NCI-H1092 treated with DMSO at 0.1 percent for 48 hours (cell line): Measurements from ENCODE around the gene IL6R.
"Not testable (repeated sequence)": the region's sequence is repeated elsewhere in the genome, so short reads cannot be mapped to it uniquely, and the experiment has no call there.

Source experiments
- DNase-seq: peaks from one replicate; lab custom pipeline; 2025; lab: John Stamatoyannopoulos, UW

The IL6R gene

GRCh38 chr1:154404984-154405746 is at the start of gene IL6R:
IL6R (plus strand) TSS chr1:154405343; CDS start chr1:154405630, 287 bp downstream.
- DNase-seq = no peak

DNA sequence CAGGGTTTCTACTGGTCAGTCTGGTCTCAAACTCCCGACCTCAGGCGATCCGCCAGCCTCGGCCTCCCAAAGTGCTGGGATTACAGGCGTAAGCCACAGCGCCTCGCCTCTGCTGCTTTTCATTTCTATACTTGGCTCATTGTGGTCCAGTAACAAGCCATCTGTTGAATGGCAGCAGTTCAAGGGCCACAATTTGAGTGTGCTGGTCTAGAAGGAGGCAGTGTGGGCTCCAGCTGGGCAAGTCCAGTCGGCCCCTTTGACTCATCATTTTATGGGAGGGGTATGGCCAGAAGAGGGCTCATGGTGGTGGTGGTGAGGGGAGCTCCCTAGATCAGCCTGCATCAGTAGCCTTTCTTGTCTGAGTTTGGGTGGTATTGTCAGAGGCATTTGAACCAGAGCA is 46.6 kb upstream of the IL6R start:
- DNase-seq = no peak

DNA sequence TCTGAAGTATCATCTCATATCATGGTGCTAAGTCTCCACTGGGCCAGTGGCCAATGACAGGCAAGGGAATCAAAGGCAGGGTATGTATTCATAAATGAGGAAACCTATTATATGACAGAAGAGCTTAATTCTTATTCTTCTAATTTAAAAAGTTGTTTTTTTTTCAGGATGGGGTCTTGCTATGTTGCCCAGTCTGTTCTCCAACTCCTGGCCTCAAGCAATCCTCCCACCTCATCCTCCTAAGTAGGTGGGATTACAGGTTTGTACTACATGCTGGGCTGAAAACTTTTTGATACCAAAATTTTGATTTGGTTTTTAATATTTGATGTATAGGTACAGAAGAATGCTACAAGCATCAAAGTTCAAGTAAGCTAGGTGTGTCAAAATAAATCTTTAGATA is 44.9 kb upstream of the IL6R start:
- no peak for DNase-seq

DNA sequence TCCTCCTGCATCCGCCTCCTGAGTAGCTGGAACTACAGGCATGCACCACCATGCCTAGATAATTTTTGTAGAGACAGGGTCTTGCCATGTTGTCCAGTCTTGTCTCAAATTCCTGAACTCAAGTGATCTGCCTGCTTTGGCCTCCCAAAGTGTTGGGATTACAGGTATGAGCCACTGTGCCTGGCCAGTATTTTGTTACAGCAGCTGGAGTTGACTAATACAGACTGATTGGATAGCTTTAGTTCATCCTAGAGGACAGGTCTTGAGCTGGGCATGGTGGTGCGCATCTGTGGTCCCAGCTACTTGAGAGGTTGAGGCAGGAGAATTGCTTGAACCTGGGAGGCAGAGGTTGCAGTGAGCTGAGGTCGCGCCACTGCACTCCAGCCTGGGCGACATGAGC is 44.3 kb upstream of the IL6R start:
- DNase-seq = not testable (repeated sequence)

DNA sequence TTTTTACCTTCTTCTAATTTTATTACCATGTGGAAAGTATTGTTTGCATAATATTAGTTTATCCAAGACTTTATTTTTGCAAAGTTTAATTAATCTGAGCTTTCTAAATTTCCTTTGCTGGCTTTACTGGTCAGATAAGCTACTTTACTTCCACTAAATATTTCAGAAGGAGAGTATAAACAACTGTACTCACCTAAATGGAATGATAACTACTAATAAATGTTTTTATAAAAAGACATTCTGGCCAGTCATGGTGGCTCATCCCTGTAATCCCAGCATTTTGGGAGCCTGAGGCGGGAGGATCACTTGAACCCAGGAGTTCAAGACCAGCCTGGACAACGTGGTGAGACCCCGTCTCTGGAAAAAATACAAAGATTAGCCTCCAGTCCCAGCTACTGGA is 43.8 kb upstream of the IL6R start:
- no peak for DNase-seq

DNA sequence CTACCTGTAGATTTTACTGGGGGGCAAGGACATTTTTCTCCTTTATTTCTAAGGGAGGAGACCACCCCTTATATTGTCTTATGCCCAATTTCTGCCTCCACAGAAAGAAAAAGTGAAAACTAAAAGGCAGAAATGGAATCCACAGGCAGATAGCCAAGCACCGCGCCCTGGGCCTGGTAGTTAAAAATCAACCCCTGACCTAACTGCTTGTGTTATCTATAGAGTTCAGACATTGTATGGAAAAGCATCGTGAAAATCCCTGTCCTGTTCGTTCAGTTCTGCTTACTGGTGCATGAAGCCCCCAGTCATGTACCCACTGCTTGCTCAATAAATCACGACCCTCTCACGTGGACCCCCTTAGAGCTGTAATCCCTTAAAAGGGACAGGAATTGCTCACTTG is 33.7 kb upstream of the IL6R start:
- no peak for DNase-seq

GRCh38 chr1:154373777-154374357 is 31.3 kb upstream of the IL6R start:
- DNase-seq = not testable (repeated sequence)

- DNase-seq = no peak
Measured at GRCh38 chr1:154379301-154379700, 25.8 kb upstream of the IL6R start.

GRCh38 chr1:154384650-154385489 is 20.3 kb upstream of the IL6R start:
- DNase-seq = no peak

GRCh38 chr1:154386643-154387352 is 18.3 kb upstream of the IL6R start:
- no peak for DNase-seq

- DNase-seq = no peak
Measured at GRCh38 chr1:154391086-154391770, 13.9 kb upstream of the IL6R start.

GRCh38 chr1:154398141-154398540 is 7.0 kb upstream of the IL6R start:
- DNase-seq = no peak

- DNase-seq = no peak
Measured at GRCh38 chr1:154398678-154399077, 6.5 kb upstream of the IL6R start.

DNA sequence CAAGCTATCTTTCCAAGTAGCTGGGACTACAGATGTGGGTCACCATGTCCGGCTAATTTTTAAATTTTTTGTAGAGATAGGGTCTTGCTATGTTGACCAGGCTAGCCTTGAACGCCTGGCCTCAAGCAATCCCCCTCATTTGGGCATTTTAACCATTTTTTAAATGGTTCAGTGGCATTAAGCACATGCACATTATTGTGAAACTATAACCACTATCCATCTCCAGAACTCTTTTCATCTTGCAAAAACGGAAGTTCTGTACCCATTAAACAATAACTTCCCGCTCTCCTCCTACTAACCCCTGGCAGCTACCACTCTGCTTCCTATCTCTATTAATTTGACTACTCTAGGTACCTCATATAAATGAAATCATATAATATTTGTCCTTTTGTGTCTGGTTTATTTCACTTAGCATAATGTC is 4.8 kb upstream of the IL6R start:
- DNase-seq = no peak

GRCh38 chr1:154402409-154402921 is 2.7 kb upstream of the IL6R start:
- DNase-seq = no peak

DNA sequence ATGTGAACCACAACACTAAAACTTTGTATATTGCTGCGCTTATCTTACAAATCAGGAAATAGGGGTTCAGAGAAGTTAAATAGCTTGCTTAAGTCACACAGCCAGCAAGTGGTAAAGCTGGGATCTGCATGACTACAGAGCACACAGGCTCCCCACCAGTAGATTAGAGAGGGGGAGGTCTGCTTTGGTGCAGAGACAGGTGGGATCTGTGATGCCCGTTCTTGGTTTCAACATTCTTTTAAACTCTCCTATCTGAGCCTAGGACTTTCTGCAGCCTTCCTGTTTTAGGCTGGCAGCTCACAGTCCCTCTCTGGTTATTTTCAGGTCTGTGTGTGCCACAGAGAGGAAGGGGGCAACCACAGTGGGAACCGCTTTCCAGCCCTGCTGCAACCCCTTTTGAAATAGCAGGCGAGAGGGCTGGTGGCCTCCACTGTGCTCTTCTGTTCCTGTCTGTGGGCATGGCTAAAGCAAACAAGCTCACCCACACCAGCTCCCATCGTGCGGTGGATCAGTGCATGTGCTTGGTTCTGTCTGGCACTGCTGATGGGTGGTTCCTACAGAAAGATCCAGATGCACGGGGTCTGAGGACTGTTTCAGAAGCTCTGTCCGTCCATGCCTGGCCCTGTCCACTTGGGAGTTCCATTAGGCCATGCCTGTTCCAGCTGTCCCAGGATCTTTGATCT is 1.7 kb upstream of the IL6R start:
- DNase-seq = no peak

DNA sequence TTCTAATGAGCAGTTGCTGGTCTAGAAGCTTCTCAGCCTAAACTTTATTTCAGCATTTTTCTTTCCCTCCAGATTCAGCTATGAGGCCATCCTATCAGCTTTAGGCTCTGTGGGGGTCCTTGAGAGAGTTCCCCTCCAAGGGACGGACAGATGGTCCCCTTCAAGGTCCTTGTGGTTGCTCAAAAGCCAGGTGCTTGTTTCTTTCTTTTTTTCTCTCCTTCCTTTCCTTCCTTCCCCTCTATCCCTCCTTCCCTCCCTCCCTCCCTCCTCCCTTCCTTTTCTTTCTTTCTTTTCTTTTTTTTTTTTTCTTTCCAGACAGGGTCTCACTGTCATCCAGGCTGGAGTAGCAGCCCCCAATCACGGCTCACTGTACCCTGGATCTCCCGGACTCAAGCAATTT is 1.2 kb upstream of the IL6R start:
- DNase-seq = no peak

GRCh38 chr1:154404511-154404931 is 622 bp upstream of the IL6R start:
- no peak for DNase-seq

GRCh38 chr1:154405747-154406571 is 816 bp downstream of the IL6R start:
- DNase-seq = no peak

DNA sequence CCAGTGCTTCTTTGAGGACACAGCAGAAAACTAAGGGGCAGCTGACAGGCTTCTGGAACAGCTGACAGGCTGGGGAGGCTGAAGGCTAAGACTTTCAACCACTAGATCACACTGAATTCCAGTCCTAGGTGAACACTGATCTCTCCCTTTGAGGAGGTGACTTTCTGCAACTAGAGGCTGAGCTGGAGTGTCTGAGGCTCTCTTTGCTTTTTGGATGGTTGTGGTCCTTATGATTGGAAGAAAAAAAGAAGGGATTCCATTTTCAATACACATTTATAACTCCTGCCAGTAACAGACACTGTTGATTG is 1.4 kb downstream of the IL6R start:
- no peak for DNase-seq
